ENCODE measurements around the gene ITGAX. TPM values are rescaled to one million over a fixed set of nuclear protein-coding genes. Genes with fewer than 3 reads are reported as not detected.

Gene ITGAX
- total and polyA plus RNA-seq, 2 of the 8 experiments (the other 6 are each of a cell fraction or from before 2014, with no cell fraction given): 0.30 TPM; not detected in 1

GRCh38 chr16:31429314-31429713 lies 74.3 kb downstream of the ITGAX start (continued):
- TF ChIP-seq HDAC6 (IDR thresholded peaks at IDR 0.05; ENCODE audit: low read depth, low read length) (no peak), SP1 (IDR thresholded peaks at IDR 0.05; ENCODE audit: low read depth, low read length) (no peak), EP300 (IDR thresholded peaks at IDR 0.05; ENCODE audit: borderline replicate concordance in 1 of 2, low read depth in 2 of 2, low read length in 2 of 2) (no peak), YY1 (IDR thresholded peaks at IDR 0.05; ENCODE audit: low read depth, low read length) (no peak), CREB1 (IDR thresholded peaks at IDR 0.05) (no peak), POU5F1 (IDR thresholded peaks at IDR 0.05; ENCODE audit: low read depth, low read length) (no peak)

Data from H1 (cell line).